ENCODE data around the gene DLL1. TPM values are rescaled to one million over a fixed set of nuclear protein-coding genes. Genes with fewer than 3 reads are reported as not detected.

The DLL1 gene
- total RNA-seq, 1 donor from 2014 or later, result 13.6 TPM

DNA sequence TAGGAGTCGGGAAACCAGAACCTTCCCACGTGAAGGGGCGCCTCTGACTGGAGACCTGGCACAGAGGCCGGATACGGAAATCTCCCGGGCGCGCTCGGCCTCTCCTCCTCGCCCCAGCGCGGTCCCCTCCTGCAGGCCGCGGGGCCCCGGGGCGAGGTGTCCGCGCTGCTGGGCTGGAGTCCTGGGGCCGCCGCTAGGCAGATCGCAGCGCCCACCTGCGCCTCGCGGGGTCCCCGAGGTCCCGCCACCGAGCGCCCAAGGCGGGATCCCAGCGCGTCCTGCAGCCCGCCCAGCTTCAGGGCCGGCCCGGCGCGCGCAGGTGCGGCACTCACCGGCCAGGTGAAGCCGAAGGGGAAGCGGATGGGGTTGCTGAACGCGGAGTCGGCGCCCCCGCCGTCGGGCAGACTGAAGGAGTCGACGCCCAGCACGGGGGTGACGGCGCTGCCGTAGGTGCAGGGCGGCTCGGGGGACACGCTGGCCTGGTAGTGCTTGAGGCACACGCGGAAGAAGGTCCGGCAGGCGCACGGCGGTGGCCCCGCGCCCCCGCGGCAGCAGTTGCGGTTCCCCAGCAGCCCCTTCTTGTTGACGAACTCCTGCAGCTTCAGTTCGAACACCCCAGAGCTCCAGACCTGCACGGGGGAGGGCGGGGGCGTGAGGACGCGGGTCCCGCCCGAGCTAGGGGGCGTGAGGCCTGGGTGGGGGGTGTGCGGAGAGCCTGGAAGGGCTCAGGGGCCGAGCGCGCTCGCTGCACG is 1.5 kb downstream of the DLL1 start:
- no peak overlapping the region for H3K27ac ChIP-seq (ENCODE audit: low read depth, low read length)
- peaks cover 33 to 46% (median 34%) of the 10 kb centered on the region in 3 donors for H3K4me1 ChIP-seq (ENCODE audit: control insufficient read depth in 3 of 3, insufficient read depth in 3 of 3, low read length in 3 of 3)
- peaks cover 19 to 63% (median 49%) of the 10 kb centered on the region in 3 donors for H3K27me3 ChIP-seq (ENCODE audit: control insufficient read depth in 3 of 3, insufficient read depth in 3 of 3, low read length in 3 of 3)
- peaks cover 0 to 7% (median 2%) of the 10 kb centered on the region in 3 donors for H3K36me3 ChIP-seq (ENCODE audit: control insufficient read depth in 3 of 3, insufficient read depth in 3 of 3, low read length in 3 of 3)
- H3K9me3 ChIP-seq (ENCODE audit: control insufficient read depth in 3 of 3, low read length in 3 of 3), result no peaks in the 10 kb centered on the region
- peak overlapping the region; percentile 51 to 77 (median 76) for H3K4me3 ChIP-seq (ENCODE audit: low read length in 3 of 3)
- H3K9ac ChIP-seq (ENCODE audit: low read depth in 1 of 3, low read length in 3 of 3), result peak overlapping the region in 2 of 3 donors; percentile 38 to 78

DNA sequence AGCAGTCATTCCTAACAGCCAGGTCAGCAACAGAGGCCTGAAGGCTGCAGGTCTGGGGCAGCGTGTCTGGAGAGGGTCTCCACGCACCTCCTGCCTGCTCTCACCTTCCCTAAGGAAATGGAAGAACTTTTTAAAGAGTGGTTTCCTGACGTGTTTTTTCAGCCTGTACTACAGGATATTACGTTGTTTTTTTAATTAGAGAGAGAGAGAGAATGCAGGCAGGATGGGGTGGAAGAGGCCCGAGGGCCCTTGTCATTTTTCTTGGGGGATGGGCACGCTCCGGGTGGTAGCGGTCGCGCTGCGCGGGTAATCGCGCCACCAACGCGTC is 2.1 kb downstream of the DLL1 start:
- H3K27me3 ChIP-seq (ENCODE audit: control insufficient read depth in 3 of 3, insufficient read depth in 3 of 3, low read length in 3 of 3), result peaks cover 14 to 58% (median 44%) of the 10 kb centered on the region in 3 donors
- peaks cover 2 to 9% (median 5%) of the 10 kb centered on the region in 3 donors for H3K36me3 ChIP-seq (ENCODE audit: control insufficient read depth in 3 of 3, insufficient read depth in 3 of 3, low read length in 3 of 3)
- no peak overlapping the region for H3K27ac ChIP-seq (ENCODE audit: low read depth, low read length)
- peaks cover 33 to 46% (median 34%) of the 10 kb centered on the region in 3 donors for H3K4me1 ChIP-seq (ENCODE audit: control insufficient read depth in 3 of 3, insufficient read depth in 3 of 3, low read length in 3 of 3)
- peak overlapping the region in 2 of 3 donors; percentile 76 to 77 for H3K4me3 ChIP-seq (ENCODE audit: low read length in 3 of 3)
- no peaks in the 10 kb centered on the region for H3K9me3 ChIP-seq (ENCODE audit: control insufficient read depth in 3 of 3, low read length in 3 of 3)
- peak overlapping the region in 1 of 3 donors; percentile 32 for H3K9ac ChIP-seq (ENCODE audit: low read depth in 1 of 3, low read length in 3 of 3)

DNA sequence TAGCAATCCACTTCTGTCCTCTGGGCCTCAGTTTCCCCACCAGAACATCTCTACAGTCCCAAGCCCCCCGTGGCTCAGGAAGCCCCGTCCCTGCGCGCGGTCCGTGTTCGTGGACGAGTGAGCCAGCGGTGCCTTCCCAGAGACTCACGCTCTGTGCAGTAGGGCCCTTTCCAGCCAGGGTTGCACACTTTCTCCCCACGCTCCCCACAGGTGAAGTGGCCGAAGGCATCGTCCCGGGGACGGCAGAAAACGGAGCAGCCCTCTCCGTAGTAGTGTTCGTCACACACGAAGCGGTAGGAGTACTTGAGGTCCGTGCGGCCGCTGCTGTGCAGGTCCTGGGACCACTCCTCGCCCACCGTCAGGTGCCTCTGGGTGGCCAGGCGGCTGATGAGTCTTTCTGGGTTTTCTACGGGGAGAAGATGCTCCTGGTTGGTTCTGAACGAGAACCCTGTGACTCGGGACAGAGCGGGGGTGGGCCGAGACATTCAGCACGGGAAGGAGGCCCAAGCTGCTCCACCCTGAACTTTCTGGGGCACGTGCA is 2.7 kb downstream of the DLL1 start:
- peak overlapping the region in 1 of 3 donors; percentile 6 for H3K4me3 ChIP-seq (ENCODE audit: low read length in 3 of 3)
- no peak overlapping the region for H3K9ac ChIP-seq (ENCODE audit: low read depth in 1 of 3, low read length in 3 of 3)
- no peaks in the 10 kb centered on the region for H3K9me3 ChIP-seq (ENCODE audit: control insufficient read depth in 3 of 3, low read length in 3 of 3)
- H3K36me3 ChIP-seq (ENCODE audit: control insufficient read depth in 3 of 3, insufficient read depth in 3 of 3, low read length in 3 of 3), result peaks cover 2 to 11% (median 7%) of the 10 kb centered on the region in 3 donors
- H3K4me1 ChIP-seq (ENCODE audit: control insufficient read depth in 3 of 3, insufficient read depth in 3 of 3, low read length in 3 of 3), result peaks cover 33 to 46% (median 34%) of the 10 kb centered on the region in 3 donors
- peaks cover 13 to 54% (median 38%) of the 10 kb centered on the region in 3 donors for H3K27me3 ChIP-seq (ENCODE audit: control insufficient read depth in 3 of 3, insufficient read depth in 3 of 3, low read length in 3 of 3)
- no peak overlapping the region for H3K27ac ChIP-seq (ENCODE audit: low read depth, low read length)

DNA sequence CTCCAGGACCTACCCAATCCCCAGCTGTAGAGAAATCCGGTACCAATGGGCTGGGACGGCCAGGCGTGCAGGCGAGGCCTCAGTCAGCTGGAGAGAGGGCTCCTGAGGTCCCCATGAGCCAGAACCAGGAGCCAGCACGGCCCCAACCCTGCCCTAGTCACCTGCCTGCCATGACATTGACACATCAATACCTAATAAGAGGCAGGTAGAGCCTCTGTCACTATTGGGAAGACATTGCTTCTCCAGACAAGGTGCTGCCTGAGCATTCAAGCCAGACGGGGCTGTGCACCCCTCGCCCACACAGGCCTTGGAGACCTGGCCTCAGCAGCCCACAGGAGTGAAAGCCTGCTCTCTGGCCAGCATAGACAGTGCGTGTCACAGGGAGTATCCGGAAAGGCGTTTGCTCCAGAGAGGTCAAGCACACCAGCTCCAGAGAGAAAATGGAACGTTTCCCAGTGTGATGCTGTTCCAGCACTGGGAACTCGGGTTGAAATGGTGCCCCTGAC is 3.5 kb downstream of the DLL1 start:
- Histone ChIP-seq H3K36me3 (ENCODE audit: control insufficient read depth in 3 of 3, insufficient read depth in 3 of 3, low read length in 3 of 3) (peaks cover 4 to 14% (median 11%) of the 10 kb centered on the region in 3 donors), H3K27me3 (ENCODE audit: control insufficient read depth in 3 of 3, insufficient read depth in 3 of 3, low read length in 3 of 3) (peaks cover 13 to 47% (median 34%) of the 10 kb centered on the region in 3 donors), H3K9me3 (ENCODE audit: control insufficient read depth in 3 of 3, low read length in 3 of 3) (no peaks in the 10 kb centered on the region), H3K9ac (ENCODE audit: low read depth in 1 of 3, low read length in 3 of 3) (no peak overlapping the region), H3K27ac (ENCODE audit: low read depth, low read length) (no peak overlapping the region), H3K4me1 (ENCODE audit: control insufficient read depth in 3 of 3, insufficient read depth in 3 of 3, low read length in 3 of 3) (peaks cover 29 to 42% (median 30%) of the 10 kb centered on the region in 3 donors), H3K4me3 (ENCODE audit: low read length in 3 of 3) (peak overlapping the region in 1 of 3 donors; percentile 6)

DNA sequence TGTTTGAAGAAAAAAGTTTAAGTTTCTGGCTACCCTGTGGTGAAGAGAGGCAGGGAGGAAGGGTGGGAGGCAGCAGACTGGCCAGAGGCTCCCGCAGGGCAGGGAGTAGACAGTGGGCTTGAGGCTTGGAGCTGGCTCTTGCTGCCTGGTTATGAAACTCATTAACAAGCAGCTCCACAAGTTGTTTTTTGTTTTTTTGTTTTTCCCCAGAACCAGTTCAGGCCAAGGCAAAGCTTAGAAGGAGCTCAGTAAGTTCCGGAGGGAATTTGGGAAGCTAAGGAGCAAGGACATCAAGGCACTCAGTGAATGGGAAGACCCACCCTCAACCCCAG is 4.0 kb downstream of the DLL1 start:
- H3K4me1 ChIP-seq (ENCODE audit: control insufficient read depth in 3 of 3, insufficient read depth in 3 of 3, low read length in 3 of 3), result peaks cover 24 to 36% (median 25%) of the 10 kb centered on the region in 3 donors
- H3K27ac ChIP-seq (ENCODE audit: low read depth, low read length), result no peak overlapping the region
- H3K27me3 ChIP-seq (ENCODE audit: control insufficient read depth in 3 of 3, insufficient read depth in 3 of 3, low read length in 3 of 3), result peaks cover 13 to 42% (median 29%) of the 10 kb centered on the region in 3 donors
- no peak overlapping the region for H3K9ac ChIP-seq (ENCODE audit: low read depth in 1 of 3, low read length in 3 of 3)
- H3K9me3 ChIP-seq (ENCODE audit: control insufficient read depth in 3 of 3, low read length in 3 of 3), result no peaks in the 10 kb centered on the region
- peaks cover 4 to 14% (median 13%) of the 10 kb centered on the region in 3 donors for H3K36me3 ChIP-seq (ENCODE audit: control insufficient read depth in 3 of 3, insufficient read depth in 3 of 3, low read length in 3 of 3)
- no peak overlapping the region for H3K4me3 ChIP-seq (ENCODE audit: low read length in 3 of 3)

DNA sequence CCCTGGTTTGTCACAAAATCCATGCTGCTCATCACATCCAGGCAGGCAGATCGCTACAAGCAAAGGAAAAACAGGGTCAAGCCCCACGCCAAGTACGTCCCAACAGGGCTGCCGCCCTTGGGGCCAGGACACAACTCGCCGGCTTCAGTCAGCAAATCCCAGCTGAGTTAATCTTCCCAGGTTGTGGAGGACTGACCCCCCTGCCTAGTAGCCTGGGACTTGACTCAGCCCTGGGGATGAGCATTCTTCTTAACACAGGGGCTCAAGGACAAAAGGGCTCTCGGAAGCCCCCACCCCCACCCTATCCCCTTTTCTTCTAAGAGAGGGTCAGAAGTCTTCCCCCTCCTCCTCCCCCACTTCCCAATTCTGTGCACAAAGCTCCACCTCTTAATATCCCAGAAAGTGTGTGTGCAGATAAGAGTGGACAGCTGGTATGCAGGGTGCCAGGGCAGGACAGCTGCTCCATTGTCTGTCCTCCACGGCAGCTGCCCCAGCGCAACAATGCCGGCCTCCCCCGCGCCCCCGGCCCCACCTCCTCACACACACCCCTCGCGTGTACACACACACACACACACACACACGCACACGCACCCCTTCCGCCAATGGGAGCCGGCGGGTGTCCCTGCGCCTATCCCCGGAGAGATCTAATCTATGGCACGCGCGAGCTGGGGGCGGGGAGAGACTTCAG is 4.5 kb downstream of the DLL1 start:
- H3K9me3 ChIP-seq (ENCODE audit: control insufficient read depth in 3 of 3, low read length in 3 of 3), result no peaks in the 10 kb centered on the region
- peaks cover 4 to 14% (median 13%) of the 10 kb centered on the region in 3 donors for H3K36me3 ChIP-seq (ENCODE audit: control insufficient read depth in 3 of 3, insufficient read depth in 3 of 3, low read length in 3 of 3)
- peaks cover 22 to 31% (median 23%) of the 10 kb centered on the region in 3 donors for H3K4me1 ChIP-seq (ENCODE audit: control insufficient read depth in 3 of 3, insufficient read depth in 3 of 3, low read length in 3 of 3)
- H3K27ac ChIP-seq (ENCODE audit: low read depth, low read length), result no peak overlapping the region
- no peak overlapping the region for H3K9ac ChIP-seq (ENCODE audit: low read depth in 1 of 3, low read length in 3 of 3)
- peaks cover 13 to 38% (median 25%) of the 10 kb centered on the region in 3 donors for H3K27me3 ChIP-seq (ENCODE audit: control insufficient read depth in 3 of 3, insufficient read depth in 3 of 3, low read length in 3 of 3)
- H3K4me3 ChIP-seq (ENCODE audit: low read length in 3 of 3), result no peak overlapping the region

DNA sequence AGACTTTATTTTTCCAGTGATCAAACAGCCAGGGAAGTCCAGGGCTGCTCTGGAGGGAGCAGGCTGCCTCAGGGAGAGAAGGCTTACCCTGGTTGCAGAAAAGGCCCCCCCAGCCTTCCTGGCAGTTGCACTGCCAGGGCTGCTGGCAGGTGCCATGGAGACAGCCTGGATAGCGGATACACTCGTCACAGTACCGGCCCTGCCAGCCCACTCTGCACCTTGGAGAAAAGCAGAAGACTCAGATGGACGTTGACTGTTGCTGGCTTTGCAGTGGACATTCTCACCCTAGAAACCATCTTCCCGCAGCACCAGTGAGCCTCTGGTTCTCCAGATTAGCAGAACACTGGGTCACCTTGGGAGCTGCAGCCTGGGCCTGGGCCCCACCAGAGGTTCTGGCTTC is 5.4 kb downstream of the DLL1 start:
- Histone ChIP-seq H3K27ac (ENCODE audit: low read depth, low read length) (no peak overlapping the region), H3K4me1 (ENCODE audit: control insufficient read depth in 3 of 3, insufficient read depth in 3 of 3, low read length in 3 of 3) (peaks cover 20 to 32% (median 22%) of the 10 kb centered on the region in 3 donors), H3K9ac (ENCODE audit: low read depth in 1 of 3, low read length in 3 of 3) (no peak overlapping the region), H3K36me3 (ENCODE audit: control insufficient read depth in 3 of 3, insufficient read depth in 3 of 3, low read length in 3 of 3) (peaks cover 4 to 14% (median 13%) of the 10 kb centered on the region in 3 donors), H3K9me3 (ENCODE audit: control insufficient read depth in 3 of 3, low read length in 3 of 3) (no peaks in the 10 kb centered on the region), H3K27me3 (ENCODE audit: control insufficient read depth in 3 of 3, insufficient read depth in 3 of 3, low read length in 3 of 3) (peaks cover 13 to 38% (median 25%) of the 10 kb centered on the region in 3 donors), H3K4me3 (ENCODE audit: low read length in 3 of 3) (no peak overlapping the region)

DNA sequence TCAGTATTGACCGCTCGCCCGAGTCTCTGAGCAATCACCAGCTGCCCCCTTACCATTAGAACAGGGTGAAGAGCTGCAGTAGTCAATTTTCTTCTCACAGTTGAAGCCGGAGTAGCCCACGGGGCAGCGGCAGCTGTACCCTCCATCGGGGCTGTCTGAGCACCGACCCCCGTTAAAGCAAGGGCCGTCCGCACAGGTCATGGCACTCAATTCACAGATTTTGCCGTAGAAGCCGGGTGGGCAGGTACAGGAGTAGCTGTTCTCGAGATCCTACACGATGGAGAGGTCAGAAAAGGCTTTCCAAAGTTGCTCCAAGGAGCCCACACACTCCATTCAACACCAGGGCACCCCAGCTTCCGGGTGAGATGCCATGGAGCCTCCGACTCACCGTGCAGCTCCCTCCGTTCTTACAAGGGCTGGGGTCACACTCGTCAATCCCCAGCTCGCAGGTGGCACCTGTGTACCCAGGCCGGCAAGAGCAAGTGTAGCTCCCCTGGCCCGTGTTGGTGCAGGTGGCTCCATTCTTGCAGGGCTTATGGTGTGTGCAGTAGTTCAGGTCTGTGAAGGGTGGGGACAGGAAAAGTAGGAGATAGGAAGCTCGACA is 5.9 kb downstream of the DLL1 start:
- peaks cover 13 to 34% (median 25%) of the 10 kb centered on the region in 3 donors for H3K27me3 ChIP-seq (ENCODE audit: control insufficient read depth in 3 of 3, insufficient read depth in 3 of 3, low read length in 3 of 3)
- H3K9me3 ChIP-seq (ENCODE audit: control insufficient read depth in 3 of 3, low read length in 3 of 3), result no peaks in the 10 kb centered on the region
- H3K9ac ChIP-seq (ENCODE audit: low read depth in 1 of 3, low read length in 3 of 3), result no peak overlapping the region
- no peak overlapping the region for H3K27ac ChIP-seq (ENCODE audit: low read depth, low read length)
- H3K4me3 ChIP-seq (ENCODE audit: low read length in 3 of 3), result no peak overlapping the region
- peaks cover 22 to 37% (median 23%) of the 10 kb centered on the region in 3 donors for H3K4me1 ChIP-seq (ENCODE audit: control insufficient read depth in 3 of 3, insufficient read depth in 3 of 3, low read length in 3 of 3)
- H3K36me3 ChIP-seq (ENCODE audit: control insufficient read depth in 3 of 3, insufficient read depth in 3 of 3, low read length in 3 of 3), result peaks cover 4 to 14% (median 13%) of the 10 kb centered on the region in 3 donors

DNA sequence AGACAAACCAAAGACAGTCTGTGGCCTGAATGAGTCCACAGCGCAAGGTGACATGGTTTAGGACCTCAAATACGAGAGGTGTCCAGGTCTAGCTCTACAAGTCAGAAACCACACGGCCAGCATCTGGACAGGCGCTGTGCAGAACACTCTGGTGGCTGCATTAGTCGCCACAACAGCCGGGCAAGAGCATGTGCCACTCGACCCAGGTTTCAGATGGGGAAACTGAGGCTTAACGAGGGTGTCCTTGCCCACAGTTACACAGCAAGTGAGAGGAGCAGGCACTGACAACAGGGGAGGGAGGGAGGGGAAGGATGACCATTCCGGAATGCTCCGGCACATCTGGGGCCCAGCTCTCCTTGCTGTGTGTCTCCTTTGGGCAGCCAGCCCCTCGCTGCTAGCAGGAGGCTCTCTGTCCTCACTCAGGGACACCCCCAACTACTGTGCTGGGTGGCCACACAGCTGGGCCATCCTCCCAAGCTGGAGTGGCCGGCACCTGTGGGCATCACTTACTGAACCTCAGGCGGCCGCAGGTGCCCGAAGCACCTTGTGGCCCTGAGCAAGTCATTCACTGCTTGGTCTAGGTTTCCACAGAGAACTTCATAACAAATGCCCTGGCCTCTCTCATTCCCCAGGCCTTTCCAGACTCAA is 6.6 kb downstream of the DLL1 start:
- H3K36me3 ChIP-seq (ENCODE audit: control insufficient read depth in 3 of 3, insufficient read depth in 3 of 3, low read length in 3 of 3), result peaks cover 4 to 14% (median 13%) of the 10 kb centered on the region in 3 donors
- H3K27me3 ChIP-seq (ENCODE audit: control insufficient read depth in 3 of 3, insufficient read depth in 3 of 3, low read length in 3 of 3), result peaks cover 10 to 27% (median 20%) of the 10 kb centered on the region in 3 donors
- peaks cover 26 to 40% (median 26%) of the 10 kb centered on the region in 3 donors for H3K4me1 ChIP-seq (ENCODE audit: control insufficient read depth in 3 of 3, insufficient read depth in 3 of 3, low read length in 3 of 3)
- H3K9me3 ChIP-seq (ENCODE audit: control insufficient read depth in 3 of 3, low read length in 3 of 3), result no peaks in the 10 kb centered on the region
- no peak overlapping the region for H3K27ac ChIP-seq (ENCODE audit: low read depth, low read length)
- no peak overlapping the region for H3K9ac ChIP-seq (ENCODE audit: low read depth in 1 of 3, low read length in 3 of 3)
- H3K4me3 ChIP-seq (ENCODE audit: low read length in 3 of 3), result no peak overlapping the region

Data from skeletal muscle tissue (tissue), 4 donors.